Right hindlimb (tissue), 1 donor: ENCODE measurements around the gene ZNF850.
A peak's percentile ranks its signal among the peaks of the same experiment; 100 is the strongest.
"Not testable (repeated sequence)": the region's sequence is repeated elsewhere in the genome, so short reads cannot be mapped to it uniquely, and the experiment has no call there.

Experiments used
- DNase-seq: peaks from one replicate; pipeline ENCODE4 v3.0.0-alpha.2; 2018

Gene ZNF850

DNA sequence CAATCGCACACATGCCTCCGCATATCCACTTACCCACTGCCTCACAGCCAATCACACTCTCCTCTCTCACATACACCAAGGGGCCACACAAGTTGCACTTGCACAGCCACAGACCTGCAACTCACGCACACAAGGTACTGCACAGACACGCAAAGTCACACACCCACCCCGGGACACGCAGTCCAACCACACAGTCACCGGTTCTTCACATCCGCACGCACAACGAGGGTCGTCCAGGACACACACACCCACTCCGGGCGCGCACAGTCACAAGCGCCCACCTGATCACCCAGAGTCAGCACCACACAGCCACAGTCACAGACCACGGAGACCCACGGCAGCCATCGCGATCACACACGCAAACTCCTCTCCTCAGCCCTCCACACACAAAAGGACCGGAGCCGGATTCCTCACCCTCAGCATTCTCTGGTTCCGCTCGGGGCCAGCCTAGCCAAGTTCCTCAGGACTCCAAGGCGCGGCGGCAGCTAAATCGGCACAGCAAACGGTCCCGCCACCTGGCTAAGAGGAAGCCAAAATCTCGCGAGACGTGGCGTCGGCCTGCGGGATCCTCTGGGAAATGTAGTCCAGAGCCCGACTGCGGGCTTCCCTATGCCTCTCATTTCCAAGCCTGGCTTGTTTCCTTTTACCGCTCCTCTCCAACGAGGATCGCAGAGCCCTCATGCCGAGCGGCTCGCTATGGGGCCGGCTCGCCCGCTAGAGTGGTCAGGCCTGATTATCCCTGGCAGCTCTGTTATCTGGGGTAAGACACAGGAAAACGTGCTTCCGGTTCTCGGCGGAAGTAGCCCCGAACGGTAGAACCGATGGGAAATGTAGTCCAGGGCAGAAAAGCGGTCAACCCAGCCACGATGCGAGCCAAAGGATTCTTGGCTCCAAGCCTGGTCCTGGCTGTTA, at the start of gene ZNF850:
TSS of gene ZNF850 (minus strand) at position 497 of the 912 bp plus-strand sequence. CDS start 10,201 bp downstream, outside the sequence.
- DNase-seq: peak; percentile 95

- DNase-seq: no peak
Observed at GRCh38 chr19:36821758-36822157, 49.2 kb upstream of the ZNF850 start.

- DNase-seq: no peak
Observed at GRCh38 chr19:36819130-36819630, 46.6 kb upstream of the ZNF850 start.

GRCh38 chr19:36807029-36807428, 34.4 kb upstream of the ZNF850 start:
- no peak for DNase-seq

GRCh38 chr19:36805364-36805763, 32.8 kb upstream of the ZNF850 start:
- DNase-seq: no peak

DNA sequence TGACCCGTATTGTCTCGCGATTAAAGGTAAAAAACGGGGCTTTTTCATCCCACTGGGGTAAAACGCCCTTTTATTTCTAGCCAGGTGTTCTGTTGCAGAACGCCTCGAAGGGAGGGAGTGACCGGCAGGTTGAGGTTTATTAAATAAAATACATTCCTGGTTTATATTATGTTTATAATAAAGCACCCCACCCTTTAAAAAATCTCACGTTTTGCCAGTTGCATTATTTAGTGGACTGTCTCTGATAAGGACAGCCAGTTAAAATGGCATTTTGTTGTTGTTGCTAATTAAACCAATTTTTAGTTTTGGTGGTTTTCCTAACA, 25.1 kb upstream of the ZNF850 start:
- no peak for DNase-seq

GRCh38 chr19:36796714-36796992, 24.0 kb upstream of the ZNF850 start:
- DNase-seq: no peak

DNA sequence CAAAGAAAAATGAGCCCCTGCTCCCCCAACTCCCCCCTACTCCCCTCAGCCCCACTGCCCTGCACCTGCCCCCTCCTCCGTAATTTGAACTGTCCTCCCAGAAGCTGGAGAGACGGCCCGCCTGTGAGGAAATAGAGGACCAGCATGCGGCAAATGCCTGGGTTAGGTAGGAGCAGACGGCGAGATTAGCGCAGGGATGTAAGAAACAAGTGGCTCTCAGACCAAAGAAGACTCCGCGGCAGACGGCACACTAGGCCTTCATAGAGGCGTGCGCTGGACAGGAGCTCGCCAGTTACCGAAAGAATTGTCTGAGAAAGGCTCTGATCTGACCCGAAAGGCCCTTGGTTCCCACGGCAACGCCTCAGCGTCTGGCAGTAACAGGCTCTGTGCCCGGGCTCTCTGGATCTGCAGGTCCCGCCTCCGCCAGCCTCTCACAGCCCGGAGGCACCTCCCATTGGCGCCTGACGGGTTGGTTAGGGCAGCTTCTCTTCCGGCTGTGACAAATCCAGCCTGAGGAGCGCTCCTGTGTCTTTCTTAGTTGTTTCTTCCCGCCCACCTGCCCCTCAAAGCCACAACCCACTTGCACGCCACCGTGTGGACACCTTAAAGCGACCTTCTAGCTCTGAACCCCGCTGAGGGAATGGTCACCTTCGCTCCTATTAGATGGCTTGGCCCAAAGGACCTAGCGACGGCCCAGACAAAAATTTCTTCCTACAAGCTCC, 19.0 kb upstream of the ZNF850 start:
- DNase-seq: not testable (repeated sequence)

GRCh38 chr19:36775768-36776167, 3.2 kb upstream of the ZNF850 start:
- peak; percentile 40 for DNase-seq

- no peak for DNase-seq
Observed at GRCh38 chr19:36773223-36773579, 594 bp upstream of the ZNF850 start.

- peak; percentile 74 for DNase-seq
Observed at GRCh38 chr19:36771261-36772231, 1.1 kb downstream of the ZNF850 start.

DNA sequence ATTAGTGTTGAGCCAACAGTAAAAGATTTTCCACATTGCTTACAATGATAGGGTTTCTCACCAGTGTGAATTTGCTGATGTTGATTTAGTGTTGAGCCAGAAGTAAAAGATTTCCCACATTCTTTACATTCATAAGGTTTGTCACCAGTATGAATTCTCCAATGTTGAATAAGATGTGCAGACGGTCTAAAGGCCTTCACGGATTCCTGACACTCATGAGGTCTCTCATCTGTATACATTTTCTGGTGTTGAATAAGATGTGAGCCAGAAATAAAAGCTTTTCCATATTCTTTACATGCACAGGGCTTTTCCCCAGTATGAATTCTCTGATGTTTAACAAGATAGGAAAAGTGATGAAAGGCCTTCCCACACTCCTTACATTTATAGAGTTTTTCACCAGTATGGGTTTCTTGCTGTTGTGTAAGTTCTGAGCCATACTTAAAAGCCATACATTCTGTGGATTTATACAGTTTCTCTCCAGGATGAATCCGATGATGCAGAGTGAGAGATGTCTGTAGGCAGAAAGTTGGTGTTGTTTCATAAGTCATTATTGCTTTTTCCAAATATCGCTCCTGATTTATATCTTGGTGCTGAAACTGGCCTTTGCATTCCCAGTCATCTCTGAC, 22.4 kb downstream of the ZNF850 start:
- DNase-seq: no peak

GRCh38 chr19:36749613-36750012, 23.0 kb downstream of the ZNF850 start:
- DNase-seq: not testable (repeated sequence)

- no peak for DNase-seq
Observed at GRCh38 chr19:36748431-36749275, 24.0 kb downstream of the ZNF850 start.

- no peak for DNase-seq
Observed at GRCh38 chr19:36747750-36748149, 24.9 kb downstream of the ZNF850 start.

DNA sequence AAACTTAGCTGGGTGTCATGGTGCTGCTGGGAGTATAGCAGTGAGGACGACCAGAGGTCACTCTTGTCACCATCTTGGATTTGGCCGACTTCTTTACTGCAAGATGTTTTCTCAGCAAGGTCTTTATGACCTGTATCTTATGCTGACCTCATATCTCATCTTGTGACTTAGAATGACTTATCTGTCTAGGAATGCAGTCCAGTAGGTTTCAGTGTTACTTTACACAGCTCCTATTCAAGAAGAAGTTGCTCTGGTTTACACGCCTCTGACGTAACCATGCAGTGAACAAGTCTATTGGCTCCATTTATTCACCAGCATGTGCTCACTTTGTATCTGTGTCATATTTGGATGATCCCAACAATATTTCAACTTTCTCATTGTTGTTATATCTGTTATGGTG, 26.7 kb downstream of the ZNF850 start:
- no peak for DNase-seq

DNA sequence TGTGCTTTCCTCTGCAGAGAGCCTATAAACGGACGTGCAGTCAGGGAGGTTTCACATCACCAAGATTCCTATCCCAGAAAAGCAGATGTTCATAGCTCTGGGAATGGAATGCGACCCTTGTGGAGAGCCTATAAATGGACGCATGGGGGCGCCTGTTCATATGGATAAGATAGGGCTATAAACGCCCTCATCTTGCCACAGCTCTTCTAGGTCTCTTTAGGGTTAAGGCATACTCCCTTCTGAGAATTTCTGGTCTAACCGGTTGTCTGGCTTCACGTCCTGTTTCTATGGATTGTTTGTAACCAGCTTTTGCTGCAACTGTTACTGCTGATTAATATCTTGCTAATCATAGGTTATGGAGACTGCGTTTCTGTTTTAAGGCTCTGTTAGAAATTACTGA, 36.4 kb downstream of the ZNF850 start:
- DNase-seq: not testable (repeated sequence)

DNA sequence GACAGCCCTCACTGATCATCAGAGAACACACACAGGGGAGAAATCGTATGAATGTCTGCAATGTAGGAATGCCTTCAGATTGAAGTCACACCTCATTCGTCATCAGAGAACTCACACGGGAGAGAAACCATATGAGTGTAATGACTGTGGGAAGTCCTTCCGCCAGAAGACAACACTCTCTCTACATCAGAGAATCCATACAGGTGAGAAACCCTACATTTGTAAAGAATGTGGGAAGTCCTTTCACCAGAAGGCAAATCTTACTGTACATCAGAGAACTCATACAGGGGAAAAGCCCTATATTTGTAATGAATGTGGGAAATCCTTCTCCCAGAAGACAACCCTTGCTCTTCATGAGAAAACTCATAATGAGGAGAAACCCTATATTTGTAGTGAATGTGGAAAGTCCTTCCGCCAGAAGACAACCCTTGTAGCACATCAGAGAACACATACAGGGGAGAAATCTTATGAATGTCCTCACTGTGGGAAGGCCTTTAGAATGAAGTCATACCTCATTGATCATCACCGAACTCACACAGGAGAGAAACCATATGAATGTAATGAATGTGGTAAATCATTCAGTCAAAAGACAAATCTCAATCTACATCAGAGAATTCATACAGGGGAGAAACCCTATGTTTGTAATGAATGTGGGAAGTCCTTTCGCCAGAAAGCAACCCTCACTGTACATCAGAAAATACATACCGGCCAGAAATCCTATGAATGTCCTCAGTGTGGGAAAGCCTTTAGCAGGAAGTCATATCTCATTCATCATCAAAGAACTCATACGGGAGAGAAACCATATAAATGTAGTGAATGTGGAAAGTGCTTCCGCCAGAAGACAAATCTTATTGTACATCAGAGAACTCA, 52.7 kb downstream of the ZNF850 start:
- DNase-seq: no peak

GRCh38 chr19:36709423-36709822, 63.2 kb downstream of the ZNF850 start:
- no peak for DNase-seq

GRCh38 chr19:36707134-36707533, 65.5 kb downstream of the ZNF850 start:
- no peak for DNase-seq

DNA sequence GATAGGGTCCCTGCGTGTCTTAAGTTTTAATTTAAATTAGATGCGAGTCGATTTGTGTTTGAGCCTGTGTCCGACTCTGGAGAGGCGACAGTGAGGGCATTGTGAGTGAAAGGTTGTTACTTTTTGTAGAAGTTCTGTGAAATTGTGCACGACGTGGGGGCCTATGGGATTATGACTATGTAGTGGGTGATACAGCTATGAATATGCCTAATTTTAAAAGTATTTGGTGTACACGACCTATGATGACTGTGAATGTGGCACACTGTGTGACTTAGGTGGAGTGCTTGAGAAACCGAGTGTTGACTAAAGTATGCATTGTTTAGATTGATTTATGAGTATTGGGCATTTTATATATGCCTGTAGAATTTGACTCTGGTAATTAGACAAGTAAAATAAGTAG, 84.5 kb downstream of the ZNF850 start:
- no peak for DNase-seq
